ENCODE data around the gene PAM16. TPM values are rescaled to one million over a fixed set of nuclear protein-coding genes. Genes with fewer than 3 reads are reported as not detected.

PAM16 gene
- total RNA-seq, 1 donor = 5.4 TPM

DNA sequence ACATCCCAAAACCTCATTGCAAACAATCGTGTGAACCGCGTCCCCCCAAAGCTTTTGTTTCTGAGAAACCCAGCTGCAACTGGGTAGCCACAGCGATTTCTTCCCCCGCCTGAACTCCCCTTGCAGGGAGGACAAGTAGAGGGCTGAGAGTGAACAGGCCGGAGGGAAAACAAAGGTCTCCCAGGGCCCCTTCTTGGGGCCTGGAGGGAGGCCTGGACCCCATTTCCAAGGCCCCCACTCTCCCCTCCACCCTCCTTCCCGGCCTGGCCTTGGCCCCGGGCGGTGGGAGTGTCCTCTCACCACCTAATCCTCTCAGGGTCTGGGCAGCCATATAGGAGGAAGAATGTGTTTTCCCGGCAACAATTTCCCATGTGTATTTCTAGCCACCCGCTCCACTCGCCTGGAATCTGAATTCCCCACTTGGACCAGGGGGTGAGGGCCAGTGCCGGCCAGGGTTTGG, 32.6 kb downstream of the PAM16 start:
- H3K9me3 ChIP-seq (ENCODE audit: low read depth, low read length) = no peaks in the 10 kb centered on the region
- peaks cover 27% of the 10 kb centered on the region for H3K4me1 ChIP-seq (ENCODE audit: insufficient read depth, low read length)
- H3K4me3 ChIP-seq (ENCODE audit: low read length) = no peak overlapping the region
- H3K27me3 ChIP-seq (ENCODE audit: insufficient read depth, low read length) = peaks cover 25% of the 10 kb centered on the region

DNA sequence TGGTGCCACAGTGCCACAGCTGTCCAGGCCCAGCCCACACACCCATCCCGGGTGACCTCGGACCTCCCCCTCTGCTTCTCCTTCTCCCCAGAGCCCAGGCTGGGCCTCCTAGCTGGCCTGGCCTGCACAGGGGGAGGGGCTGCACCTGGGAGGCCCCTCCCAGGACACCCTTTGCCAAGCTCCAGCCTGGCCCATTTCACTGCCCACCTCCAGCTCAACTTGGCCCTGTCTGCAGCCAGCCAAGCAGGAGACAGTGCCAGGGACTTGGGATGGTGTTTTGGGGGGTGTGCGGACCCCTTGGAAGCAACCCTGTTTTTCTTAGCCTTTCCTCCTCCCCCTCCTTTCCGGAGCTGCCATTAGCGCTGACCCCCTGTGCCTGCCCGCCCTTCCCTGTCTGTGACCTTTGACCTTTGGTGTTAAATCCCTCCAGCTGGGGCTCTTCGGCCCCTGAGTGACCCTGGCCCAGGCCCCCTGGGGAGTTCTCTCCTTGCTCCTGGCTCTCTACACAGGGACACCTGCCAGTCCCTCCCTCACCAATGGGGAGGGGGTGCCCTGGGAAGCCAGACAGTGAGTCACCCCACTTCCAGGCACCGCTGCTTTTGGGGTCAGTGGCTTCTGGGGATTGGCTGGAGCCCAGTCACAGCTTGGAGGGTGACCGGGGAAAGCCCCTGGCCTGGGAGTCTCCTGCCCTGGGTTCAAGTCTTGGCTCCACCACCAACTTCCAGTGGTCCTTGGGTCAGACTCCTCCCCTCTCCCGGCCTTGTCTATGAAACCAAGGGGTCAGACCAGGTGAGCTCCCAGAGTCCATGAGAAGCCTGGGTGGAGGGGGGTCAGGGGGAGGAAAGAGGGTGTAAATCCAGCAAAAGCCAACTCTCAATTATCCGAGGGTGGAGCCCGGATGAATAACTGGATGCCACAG, 33.3 kb downstream of the PAM16 start:
- H3K4me1 ChIP-seq (ENCODE audit: insufficient read depth, low read length) = peaks cover 27% of the 10 kb centered on the region
- H3K9me3 ChIP-seq (ENCODE audit: low read depth, low read length) = no peaks in the 10 kb centered on the region
- H3K4me3 ChIP-seq (ENCODE audit: low read length) = no peak overlapping the region
- peaks cover 31% of the 10 kb centered on the region for H3K27me3 ChIP-seq (ENCODE audit: insufficient read depth, low read length)

DNA sequence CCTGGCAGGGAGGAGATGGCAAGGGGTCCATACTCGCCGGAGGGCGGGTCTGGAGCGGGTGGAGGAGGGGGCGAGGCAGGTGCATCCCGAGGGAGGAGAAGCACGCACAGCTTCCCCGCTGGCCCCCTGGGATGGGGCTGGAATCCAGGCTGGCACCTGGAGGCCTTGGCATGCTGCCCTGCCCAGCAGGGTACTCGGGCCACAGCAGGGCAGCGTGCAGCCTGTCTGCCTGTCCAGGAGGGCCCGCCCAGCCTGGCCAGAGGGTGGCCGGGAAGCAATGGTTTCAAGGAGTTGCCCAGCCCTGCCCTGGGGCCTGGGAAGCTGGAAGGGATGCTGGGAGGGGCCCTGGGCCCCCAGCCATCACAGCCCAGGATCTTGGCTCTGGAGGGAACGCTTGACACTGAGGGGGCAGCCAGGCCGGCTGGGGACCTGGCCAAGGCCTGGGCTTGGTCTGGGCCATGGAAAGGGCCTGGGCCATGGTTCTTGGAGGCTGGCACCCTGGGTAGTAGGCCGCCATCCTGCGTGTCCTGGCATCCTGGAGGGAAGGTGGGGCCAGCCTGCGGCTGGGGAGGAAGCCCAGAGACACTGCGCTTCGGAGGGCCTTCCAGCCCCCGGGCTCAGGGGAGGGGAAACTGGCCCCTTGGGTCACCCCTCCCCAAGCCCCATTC, 34.1 kb downstream of the PAM16 start:
- Histone ChIP-seq H3K27me3 (ENCODE audit: insufficient read depth, low read length) (peaks cover 31% of the 10 kb centered on the region), H3K4me3 (ENCODE audit: low read length) (no peak overlapping the region), H3K4me1 (ENCODE audit: insufficient read depth, low read length) (peaks cover 27% of the 10 kb centered on the region), H3K9me3 (ENCODE audit: low read depth, low read length) (no peaks in the 10 kb centered on the region)

DNA sequence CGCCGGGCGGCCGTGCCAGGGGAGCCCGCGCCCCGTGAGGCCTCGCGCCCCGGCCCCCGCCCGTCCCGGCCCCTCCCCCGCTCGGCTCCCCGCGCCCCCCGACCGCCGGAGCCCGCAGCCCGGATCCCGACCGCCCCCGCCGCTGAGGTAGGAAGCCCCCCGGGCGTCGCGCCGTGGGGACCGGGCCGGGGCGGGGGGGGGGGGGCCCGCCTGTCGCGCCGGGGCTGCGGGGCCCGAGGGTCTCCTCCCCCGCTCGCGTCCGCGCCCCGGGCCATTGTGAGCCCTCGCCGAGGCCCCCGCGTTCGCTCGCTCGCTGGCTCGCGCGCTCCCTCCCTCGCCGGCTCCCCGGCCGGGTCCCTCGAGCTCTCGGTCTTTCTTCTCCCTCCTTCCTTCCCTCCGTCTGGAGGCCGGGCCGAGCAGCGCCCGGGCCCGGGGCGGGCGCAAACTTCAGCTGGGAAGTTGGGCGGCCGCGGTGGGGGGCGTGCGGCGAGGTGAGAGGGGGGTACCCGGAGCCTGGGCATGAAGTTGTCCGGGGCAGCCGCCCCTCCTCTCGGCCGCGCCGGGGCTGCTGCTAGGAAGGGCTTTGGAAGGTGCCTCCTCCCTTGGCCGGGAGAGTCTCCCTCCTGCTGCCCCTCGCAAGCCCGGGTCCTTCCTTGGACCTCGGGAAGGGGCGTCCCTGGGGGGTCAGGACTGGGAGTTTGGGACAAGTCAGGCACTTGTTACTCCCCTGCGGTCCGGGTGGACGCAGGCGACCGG, 34.8 kb downstream of the PAM16 start:
- Histone ChIP-seq H3K4me3 (ENCODE audit: low read length) (no peak overlapping the region), H3K4me1 (ENCODE audit: insufficient read depth, low read length) (peaks cover 27% of the 10 kb centered on the region), H3K9me3 (ENCODE audit: low read depth, low read length) (no peaks in the 10 kb centered on the region), H3K27me3 (ENCODE audit: insufficient read depth, low read length) (peaks cover 31% of the 10 kb centered on the region)

DNA sequence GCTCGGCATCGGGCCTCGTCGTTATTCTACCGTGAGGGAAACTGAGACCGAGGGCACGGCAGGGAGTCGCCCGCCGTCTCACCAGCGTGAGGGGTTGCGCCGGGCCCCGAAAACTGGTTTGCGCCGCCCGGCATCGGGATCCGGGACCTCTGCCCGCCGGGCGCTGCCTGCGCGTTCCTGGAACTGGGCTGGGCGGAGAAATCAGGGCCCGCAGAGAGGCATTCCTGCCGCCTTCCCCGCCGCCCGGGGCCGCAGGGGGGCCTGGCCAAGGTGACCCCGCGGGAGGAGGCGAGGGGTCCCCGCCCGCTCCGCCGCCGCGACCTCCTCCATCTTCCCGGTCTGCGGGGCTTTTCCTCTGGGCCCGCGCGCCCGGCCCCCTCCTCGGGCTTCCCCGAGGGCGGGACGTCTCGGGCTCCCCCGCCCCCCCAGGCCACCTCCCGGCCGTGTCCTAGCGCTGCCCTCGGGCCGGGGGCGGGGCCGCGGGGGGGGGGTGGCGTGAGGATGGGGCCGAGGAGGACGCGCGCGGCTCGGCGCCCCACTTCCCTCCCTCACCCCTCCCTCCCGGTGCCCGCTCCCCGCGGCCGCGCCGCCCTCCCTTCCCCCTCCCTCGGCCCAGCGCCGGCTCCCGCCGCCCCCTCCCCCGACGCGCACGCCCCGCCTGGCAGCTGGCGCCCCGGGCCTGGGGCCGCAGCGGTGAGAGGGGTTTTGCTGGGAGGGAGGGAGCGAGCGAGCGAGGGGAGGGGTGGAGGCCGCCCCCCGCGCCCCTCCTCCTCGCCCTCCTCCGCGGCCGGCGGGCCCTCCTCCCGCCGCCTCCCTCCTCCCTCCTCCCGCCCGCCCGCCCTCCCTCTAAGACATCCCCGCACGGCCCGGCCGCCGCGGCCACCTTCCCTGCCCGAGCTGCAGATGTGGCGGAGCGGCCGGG, 35.7 kb downstream of the PAM16 start, which contains the start of gene GLIS2:
Gene GLIS2 (plus strand): TSS at position 882 of the 922 bp plus-strand sequence. CDS start 16,214 bp downstream, outside the sequence.
- Histone ChIP-seq H3K4me1 (ENCODE audit: insufficient read depth, low read length) (peaks cover 27% of the 10 kb centered on the region), H3K4me3 (ENCODE audit: low read length) (no peak within 1 kb of the TSS), H3K9me3 (ENCODE audit: low read depth, low read length) (no peaks in the 10 kb centered on the region), H3K27me3 (ENCODE audit: insufficient read depth, low read length) (peaks cover 31% of the 10 kb centered on the region)

DNA sequence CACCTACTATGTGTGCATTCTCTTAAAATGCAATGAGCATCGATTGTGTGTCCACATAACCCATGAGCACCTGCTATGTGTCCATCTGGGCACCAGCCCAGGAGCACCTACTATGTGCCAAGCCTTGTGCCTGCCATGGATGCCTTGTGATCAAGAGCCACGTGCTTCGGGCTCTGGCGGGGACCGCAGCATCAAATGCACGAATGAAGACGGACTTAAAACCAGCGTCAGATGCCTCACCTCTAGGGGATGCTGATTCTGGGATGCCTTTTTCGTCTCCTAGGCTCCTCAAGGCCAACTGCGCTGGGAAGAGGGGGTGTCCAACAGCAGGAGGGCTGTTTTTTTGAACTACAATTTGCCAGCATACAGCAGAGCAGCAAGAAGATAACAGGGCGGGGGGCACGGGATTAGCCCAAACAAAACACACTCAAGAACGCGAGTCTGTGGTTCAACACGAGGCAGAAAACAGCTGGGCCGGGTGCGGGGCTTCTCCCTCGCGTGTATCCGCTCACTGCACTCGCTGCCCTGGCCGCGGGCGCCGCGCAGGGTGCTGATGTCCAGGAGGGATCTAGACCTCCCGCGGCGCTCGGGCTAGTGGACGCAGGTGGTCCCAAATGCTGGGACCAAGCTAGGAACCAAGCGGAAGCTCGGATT, 36.5 kb downstream of the PAM16 start:
- H3K4me1 ChIP-seq (ENCODE audit: insufficient read depth, low read length) = peaks cover 26% of the 10 kb centered on the region
- no peaks in the 10 kb centered on the region for H3K9me3 ChIP-seq (ENCODE audit: low read depth, low read length)
- H3K4me3 ChIP-seq (ENCODE audit: low read length) = no peak overlapping the region
- H3K27me3 ChIP-seq (ENCODE audit: insufficient read depth, low read length) = peaks cover 31% of the 10 kb centered on the region

DNA sequence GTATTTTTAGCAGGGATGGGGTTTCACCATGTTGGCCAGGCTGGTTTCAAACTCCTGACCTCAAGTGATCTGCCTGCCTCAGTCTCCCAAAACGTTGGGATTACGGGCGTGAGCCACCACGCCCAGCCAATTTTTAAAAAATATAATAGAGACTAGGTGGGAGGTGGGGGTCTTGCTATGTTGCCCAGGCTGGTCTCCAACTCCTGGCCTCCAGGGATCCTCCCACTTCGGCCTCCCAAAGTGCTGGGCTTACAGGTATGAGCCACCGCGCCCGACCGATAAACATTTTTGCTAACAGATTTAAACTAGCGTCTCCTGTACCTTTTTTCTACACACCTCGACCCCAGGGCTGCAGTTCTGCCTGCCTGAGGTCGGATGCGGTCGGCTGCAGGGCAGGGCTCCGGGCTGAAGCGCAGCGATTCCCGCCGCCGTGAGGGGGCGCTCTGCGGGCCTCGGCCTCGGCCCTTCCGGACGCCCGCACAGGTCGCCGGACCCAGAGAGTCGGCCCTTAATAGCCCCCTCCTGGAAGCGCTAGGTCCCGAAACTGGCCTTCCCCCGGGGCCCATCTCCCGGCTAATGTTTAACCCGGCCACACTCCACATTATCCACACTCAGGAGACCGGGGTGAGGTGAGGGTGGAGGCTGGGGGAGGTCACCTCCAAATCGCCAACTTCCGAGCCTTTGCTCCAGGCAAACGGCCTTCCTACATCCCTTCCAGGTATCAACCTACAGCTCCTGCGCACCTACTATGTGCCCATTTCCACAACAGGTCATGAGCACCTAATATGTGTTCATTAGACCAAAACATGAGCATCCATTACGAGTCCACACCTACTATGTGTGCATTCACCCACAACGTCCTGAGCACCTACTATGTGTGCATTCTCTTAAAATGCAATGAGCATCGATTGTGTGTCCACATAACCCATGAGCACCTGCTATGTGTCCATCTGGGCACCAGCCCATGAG, 37.3 kb downstream of the PAM16 start:
- Histone ChIP-seq H3K9me3 (ENCODE audit: low read depth, low read length) (no peaks in the 10 kb centered on the region), H3K27me3 (ENCODE audit: insufficient read depth, low read length) (peaks cover 31% of the 10 kb centered on the region)

DNA sequence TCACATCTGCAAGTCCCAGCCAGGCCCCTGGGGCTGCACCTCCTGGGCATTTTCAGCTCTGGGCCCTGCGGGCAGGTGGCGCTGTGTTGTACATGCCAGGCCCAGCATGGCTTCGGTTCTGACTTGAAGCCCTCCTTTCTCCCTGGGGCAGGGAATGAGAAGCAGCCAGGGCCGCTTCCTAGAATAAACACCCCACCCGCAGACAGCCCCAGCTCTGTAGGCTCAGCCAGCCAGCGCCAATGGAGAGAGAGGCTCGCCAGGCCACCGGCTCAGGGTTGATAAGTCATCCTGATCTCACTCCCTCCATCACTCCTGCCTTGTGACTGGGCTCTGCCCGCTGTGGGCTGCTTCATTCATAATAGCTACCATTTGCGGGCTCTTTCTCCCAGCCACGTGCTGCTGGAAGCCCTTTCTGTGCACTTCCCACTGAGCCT, 41.3 kb downstream of the PAM16 start:
- Histone ChIP-seq H3K27me3 (ENCODE audit: insufficient read depth, low read length) (peaks cover 19% of the 10 kb centered on the region), H3K4me1 (ENCODE audit: insufficient read depth, low read length) (peaks cover 31% of the 10 kb centered on the region), H3K4me3 (ENCODE audit: low read length) (no peak overlapping the region), H3K9me3 (ENCODE audit: low read depth, low read length) (no peaks in the 10 kb centered on the region)

More for the DNA sequence above, 37.3 kb downstream of the PAM16 start:
- Histone ChIP-seq H3K4me3 (ENCODE audit: low read length) (no peak overlapping the region), H3K4me1 (ENCODE audit: insufficient read depth, low read length) (peaks cover 19% of the 10 kb centered on the region)

DNA sequence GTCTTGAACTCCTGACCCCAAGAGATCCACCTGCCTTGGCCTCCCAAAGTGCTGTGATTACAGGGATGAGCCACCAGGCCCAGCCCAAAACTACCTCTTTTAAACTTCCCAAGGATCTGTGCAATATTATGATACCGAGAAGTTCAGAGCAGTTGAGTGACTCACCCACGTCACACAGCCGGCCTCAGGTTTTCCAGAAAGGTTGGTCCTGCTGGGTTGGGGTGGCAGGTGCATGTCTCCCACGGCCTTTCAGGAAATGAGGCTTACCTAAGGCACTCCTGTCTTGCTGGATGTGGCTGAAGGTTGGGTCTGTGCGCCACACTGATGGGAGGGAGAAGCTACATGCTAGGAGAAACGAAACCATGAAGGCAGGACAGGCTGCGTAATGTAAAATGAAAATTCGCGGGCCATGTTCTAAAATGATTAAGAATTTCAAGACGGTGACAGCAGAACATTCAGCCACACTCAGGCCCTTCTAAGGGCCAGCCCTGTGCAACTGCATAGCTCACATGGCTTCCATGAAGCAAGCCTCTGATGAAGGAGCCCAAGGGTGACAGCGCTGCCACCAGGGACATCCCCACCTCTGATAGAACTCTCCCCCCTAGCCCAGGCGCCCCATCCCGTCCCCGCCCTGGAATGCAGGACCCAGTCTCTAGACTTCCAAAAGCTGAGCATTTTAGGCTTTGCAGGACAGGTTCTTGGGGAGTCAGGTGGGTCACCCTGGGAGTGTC, 41.9 kb downstream of the PAM16 start:
- Histone ChIP-seq H3K9me3 (ENCODE audit: low read depth, low read length) (no peaks in the 10 kb centered on the region), H3K4me3 (ENCODE audit: low read length) (no peak overlapping the region), H3K4me1 (ENCODE audit: insufficient read depth, low read length) (peaks cover 27% of the 10 kb centered on the region), H3K27me3 (ENCODE audit: insufficient read depth, low read length) (peaks cover 14% of the 10 kb centered on the region)

DNA sequence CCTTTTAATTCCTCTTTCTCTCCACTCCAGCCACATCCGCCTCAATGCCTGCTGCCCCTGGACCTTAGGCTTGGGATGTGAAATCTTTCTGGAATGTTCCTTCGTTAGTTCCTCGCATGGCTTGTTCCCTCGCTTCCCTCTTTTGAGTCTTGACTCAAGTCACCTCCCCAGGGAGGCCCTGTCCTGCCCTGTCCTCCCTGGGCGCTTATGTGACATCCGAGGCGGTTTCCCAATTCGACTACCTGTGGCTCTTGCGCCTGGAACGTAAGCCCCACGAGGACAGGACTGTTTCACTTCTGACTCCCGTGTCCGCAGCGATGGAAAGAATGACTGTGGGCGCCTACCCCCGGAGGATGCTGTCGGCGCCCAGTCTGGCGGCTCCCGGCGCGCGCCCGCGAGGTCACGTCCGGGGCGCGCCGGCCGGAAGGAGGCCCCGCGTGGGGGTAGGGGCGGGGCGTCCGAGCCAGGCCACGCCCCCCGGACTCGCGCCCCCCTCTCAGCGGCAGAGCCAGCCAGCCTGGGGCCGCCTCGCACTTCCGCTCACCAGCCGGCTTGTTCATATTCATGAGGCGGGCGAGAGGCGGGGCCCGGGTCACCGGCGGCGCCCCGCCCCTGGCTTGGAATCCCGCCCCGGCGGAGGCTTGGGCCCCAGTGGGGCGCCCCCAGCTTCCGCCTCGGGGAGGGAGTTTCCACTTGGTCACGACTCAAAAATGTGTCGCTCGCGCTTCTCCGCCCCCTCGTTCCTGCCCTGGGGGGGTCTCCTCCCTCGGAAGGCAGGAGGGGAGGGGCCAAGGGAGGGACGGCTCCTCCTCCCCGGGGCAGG, 43.7 kb downstream of the PAM16 start:
- peak overlapping the region; percentile 45 for H3K4me3 ChIP-seq (ENCODE audit: low read length)
- H3K4me1 ChIP-seq (ENCODE audit: insufficient read depth, low read length) = peaks cover 23% of the 10 kb centered on the region
- H3K27me3 ChIP-seq (ENCODE audit: insufficient read depth, low read length) = no peaks in the 10 kb centered on the region
- H3K9me3 ChIP-seq (ENCODE audit: low read depth, low read length) = no peaks in the 10 kb centered on the region

DNA sequence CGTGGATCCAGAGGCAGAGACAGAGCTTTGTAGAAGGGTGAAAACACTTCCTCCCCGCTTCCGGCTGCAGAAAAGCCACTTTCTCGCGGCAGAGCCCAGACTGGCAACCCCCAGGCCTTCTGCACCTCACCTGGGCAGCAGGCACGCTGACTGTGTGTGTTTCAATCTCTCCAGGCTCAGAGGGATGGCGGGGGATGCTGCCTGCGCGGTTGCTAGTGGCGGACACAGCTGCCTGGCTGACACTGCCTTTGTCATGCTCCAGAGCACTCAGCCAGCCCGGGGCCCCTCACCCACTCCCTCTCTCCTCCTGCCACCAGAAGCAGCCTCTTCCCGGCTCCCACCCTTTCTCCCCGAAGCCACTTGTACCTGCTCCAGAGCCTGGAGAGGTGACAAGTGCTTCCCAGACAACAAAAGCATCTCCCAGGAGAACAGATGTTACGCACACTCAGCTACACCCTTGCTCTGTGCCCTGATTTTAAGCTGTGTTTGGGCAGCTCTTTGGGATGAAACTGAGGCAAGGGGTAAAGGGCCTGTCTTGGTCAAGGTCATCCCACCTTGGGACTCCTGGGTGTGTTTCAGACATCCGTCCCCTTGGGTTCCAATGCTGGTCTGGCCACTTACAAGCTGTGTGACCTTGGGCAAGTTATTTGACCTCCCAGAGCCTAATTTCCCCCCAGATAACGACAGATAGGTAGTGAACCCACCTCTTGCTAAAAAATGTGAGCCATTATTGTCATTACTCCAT, 44.5 kb downstream of the PAM16 start:
- Histone ChIP-seq H3K27me3 (ENCODE audit: insufficient read depth, low read length) (no peaks in the 10 kb centered on the region), H3K4me1 (ENCODE audit: insufficient read depth, low read length) (peaks cover 23% of the 10 kb centered on the region), H3K4me3 (ENCODE audit: low read length) (peak overlapping the region; percentile 45), H3K9me3 (ENCODE audit: low read depth, low read length) (no peaks in the 10 kb centered on the region)
